ENCODE measurements around the gene CDYL2.

DNA sequence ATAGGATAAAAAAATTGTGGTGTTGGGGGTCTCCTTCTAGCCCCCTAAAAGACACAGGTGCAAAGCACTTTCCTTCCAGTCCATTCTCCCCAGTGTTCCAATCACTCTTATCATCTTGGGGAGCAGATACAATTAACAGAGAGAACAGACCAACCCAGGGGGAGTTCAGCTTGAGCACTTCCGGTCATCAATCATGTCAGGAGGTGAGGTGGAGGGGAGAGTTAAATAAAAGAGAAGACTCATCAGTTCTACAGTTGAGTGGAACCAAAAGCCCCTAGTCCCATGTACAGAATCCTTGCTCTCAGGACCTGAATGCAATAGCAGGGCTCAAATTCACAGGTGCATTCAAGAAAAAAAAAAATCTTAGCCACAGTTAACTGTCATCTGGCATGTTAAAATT is 141.3 kb downstream of the CDYL2 start:
- TF ChIP-seq, protein P1, sequence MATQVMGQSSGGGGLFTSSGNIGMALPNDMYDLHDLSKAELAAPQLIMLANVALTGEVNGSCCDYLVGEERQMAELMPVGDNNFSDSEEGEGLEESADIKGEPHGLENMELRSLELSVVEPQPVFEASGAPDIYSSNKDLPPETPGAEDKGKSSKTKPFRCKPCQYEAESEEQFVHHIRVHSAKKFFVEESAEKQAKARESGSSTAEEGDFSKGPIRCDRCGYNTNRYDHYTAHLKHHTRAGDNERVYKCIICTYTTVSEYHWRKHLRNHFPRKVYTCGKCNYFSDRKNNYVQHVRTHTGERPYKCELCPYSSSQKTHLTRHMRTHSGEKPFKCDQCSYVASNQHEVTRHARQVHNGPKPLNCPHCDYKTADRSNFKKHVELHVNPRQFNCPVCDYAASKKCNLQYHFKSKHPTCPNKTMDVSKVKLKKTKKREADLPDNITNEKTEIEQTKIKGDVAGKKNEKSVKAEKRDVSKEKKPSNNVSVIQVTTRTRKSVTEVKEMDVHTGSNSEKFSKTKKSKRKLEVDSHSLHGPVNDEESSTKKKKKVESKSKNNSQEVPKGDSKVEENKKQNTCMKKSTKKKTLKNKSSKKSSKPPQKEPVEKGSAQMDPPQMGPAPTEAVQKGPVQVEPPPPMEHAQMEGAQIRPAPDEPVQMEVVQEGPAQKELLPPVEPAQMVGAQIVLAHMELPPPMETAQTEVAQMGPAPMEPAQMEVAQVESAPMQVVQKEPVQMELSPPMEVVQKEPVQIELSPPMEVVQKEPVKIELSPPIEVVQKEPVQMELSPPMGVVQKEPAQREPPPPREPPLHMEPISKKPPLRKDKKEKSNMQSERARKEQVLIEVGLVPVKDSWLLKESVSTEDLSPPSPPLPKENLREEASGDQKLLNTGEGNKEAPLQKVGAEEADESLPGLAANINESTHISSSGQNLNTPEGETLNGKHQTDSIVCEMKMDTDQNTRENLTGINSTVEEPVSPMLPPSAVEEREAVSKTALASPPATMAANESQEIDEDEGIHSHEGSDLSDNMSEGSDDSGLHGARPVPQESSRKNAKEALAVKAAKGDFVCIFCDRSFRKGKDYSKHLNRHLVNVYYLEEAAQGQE (IDR thresholded peaks at IDR 0.05; ENCODE audit: insufficient read depth in 1 of 2, low read depth in 2 of 2, low read length in 2 of 2): no peak
- no peak for TF ChIP-seq SIN3A (IDR thresholded peaks at IDR 0.05; ENCODE audit: borderline replicate concordance, insufficient read depth, low read length)
